Stimulated activated CD8-positive, alpha-beta memory T cell treated with anti-CD3 and anti-CD28 coated beads, Interleukin-4, amount 100 ng/mL, for 1 hour (primary cell): ENCODE results near the gene KCNQ2.

Experiments
- DNase-seq, 2 donors: peaks; one replicate each; pipeline ENCODE4 v3.0.0-alpha.2; 2020; ENCODE audit warnings: low read depth in 2 of 2, low spot score in 1 of 2

KCNQ2 gene

GRCh38 chr20:63501818-63502670 is 29.6 kb upstream of the KCNQ2 start:
- DNase-seq: no peak

GRCh38 chr20:63500902-63501817 is 28.7 kb upstream of the KCNQ2 start:
- DNase-seq: no peak

GRCh38 chr20:63500151-63500901 is 27.9 kb upstream of the KCNQ2 start:
- no peak for DNase-seq

- no peak for DNase-seq
Measured at GRCh38 chr20:63499338-63499969, 27.0 kb upstream of the KCNQ2 start.

GRCh38 chr20:63498960-63499337 is 26.5 kb upstream of the KCNQ2 start, which contains the start of gene EEF1A2:
Gene EEF1A2 (minus strand): TSS chr20:63499083. CDS start chr20:63497763, 1,320 bp downstream.
- no peak for DNase-seq

GRCh38 chr20:63497946-63498935 is 25.8 kb upstream of the KCNQ2 start:
- no peak for DNase-seq

- DNase-seq: no peak
Measured at GRCh38 chr20:63497138-63497945, 24.9 kb upstream of the KCNQ2 start.

- DNase-seq: no peak
Measured at GRCh38 chr20:63496596-63497120, 24.2 kb upstream of the KCNQ2 start.

GRCh38 chr20:63495741-63496595 is 23.5 kb upstream of the KCNQ2 start:
- peak; percentile 49 to 55 for DNase-seq

GRCh38 chr20:63495167-63495720 is 22.8 kb upstream of the KCNQ2 start:
- no peak for DNase-seq

- no peak for DNase-seq
Measured at GRCh38 chr20:63494420-63495166, 22.1 kb upstream of the KCNQ2 start.

GRCh38 chr20:63494084-63494419 is 21.6 kb upstream of the KCNQ2 start:
- no peak for DNase-seq

- DNase-seq: no peak
Measured at GRCh38 chr20:63493563-63494020, 21.1 kb upstream of the KCNQ2 start.

- no peak for DNase-seq
Measured at GRCh38 chr20:63492982-63493381, 20.5 kb upstream of the KCNQ2 start.

GRCh38 chr20:63492518-63492917 is 20.1 kb upstream of the KCNQ2 start:
- DNase-seq: no peak

GRCh38 chr20:63491635-63492230 is 19.3 kb upstream of the KCNQ2 start:
- no peak for DNase-seq
